DND-41 (cell line): ENCODE results near the gene USP13.
"Not testable (repeated sequence)": the region's sequence is repeated elsewhere in the genome, so short reads cannot be mapped to it uniquely, and the experiment has no call there.

Experiments used
- ATAC-seq: fragments of 200-7000 bp; cut with Tn5 transposase; 3 replicates; pipeline ENCODE4 v1.9.1; 2021; ENCODE audit warnings: low read depth; ENCODE audit not compliant: insufficient read depth
- DNase-seq: peaks from one replicate; pipeline ENCODE4 v3.0.0-alpha.2; 2020
- H2AFZ ChIP-seq: 2 replicates; pipeline ENCODE4 v1.6.0; 2012; ENCODE audit warnings: low read depth, low read length
- H3K27ac ChIP-seq: 2 replicates; pipeline ENCODE4 v1.5.1; 2012; ENCODE audit warnings: low read length, inconsistent platforms
- H3K27me3 ChIP-seq: fragments of 200-600 bp; sonication (generic); 2 replicates; pipeline ENCODE4 v1.6.0; 2012; ENCODE audit warnings: low read length, mild to moderate bottlenecking, inconsistent platforms; ENCODE audit not compliant: insufficient read depth, poor library complexity
- H3K36me3 ChIP-seq: 2 replicates; pipeline ENCODE4 v1.5.1; 2012; ENCODE audit warnings: low read length, inconsistent platforms; ENCODE audit not compliant: insufficient read depth
- H3K4me1 ChIP-seq: 2 replicates; pipeline ENCODE4 v1.5.1; 2012; ENCODE audit warnings: mild to moderate bottlenecking, low read length; ENCODE audit not compliant: insufficient read depth
- H3K4me2 ChIP-seq: 2 replicates; pipeline ENCODE4 v1.6.0; 2012; ENCODE audit warnings: mild to moderate bottlenecking, moderate library complexity, low read length, inconsistent platforms; ENCODE audit not compliant: insufficient read depth
- H3K4me3 ChIP-seq, 2 experiments: fragments of 200-600 bp in 1 of 2; shearing (Covaris generic) in 1 of 2; 2 replicates each; pipeline ENCODE4 v1.5.1; 2012 to 2016; ENCODE audit warnings: inconsistent platforms in 2 of 2, low read length in 2 of 2, mild to moderate bottlenecking in 2 of 2, low read depth in 1 of 2, moderate library complexity in 1 of 2
- H3K79me2 ChIP-seq: 2 replicates; pipeline ENCODE4 v1.6.0; 2012; ENCODE audit warnings: low read length, inconsistent platforms; ENCODE audit not compliant: insufficient read depth
- H3K9ac ChIP-seq: 2 replicates; pipeline ENCODE4 v1.6.0; 2012; ENCODE audit warnings: low read depth, mild to moderate bottlenecking, inconsistent platforms, low read length, moderate library complexity
- H3K9me3 ChIP-seq: 2 replicates; pipeline ENCODE4 v1.5.1; 2012; ENCODE audit warnings: low read length, moderate library complexity, mild to moderate bottlenecking, inconsistent platforms; ENCODE audit not compliant: insufficient read depth, severe bottlenecking
- H4K20me1 ChIP-seq: 2 replicates; pipeline ENCODE4 v1.6.0; 2012; ENCODE audit warnings: low read length; ENCODE audit not compliant: insufficient read depth
- CTCF ChIP-seq: IDR thresholded peaks from 2 replicates; pipeline ENCODE4 v1.5.1; 2012; ENCODE audit warnings: borderline replicate concordance, low read length, moderate library complexity, mild to moderate bottlenecking; ENCODE audit not compliant: poor library complexity, severe bottlenecking; ENCODE audit errors: extremely low read depth
- EZH2 ChIP-seq: IDR thresholded peaks from 3 replicates; pipeline ENCODE4 v1.6.1; 2012; ENCODE audit warnings: borderline replicate concordance, low read depth, mild to moderate bottlenecking, moderate library complexity, low read length, inconsistent platforms; ENCODE audit not compliant: severe bottlenecking

USP13 gene

GRCh38 chr3:179682426-179683080 lies 29.7 kb downstream of the USP13 start:
- Histone ChIP-seq H3K27ac (no peak overlapping the region), H3K27me3 (no peaks in the 10 kb centered on the region), H3K79me2 (peaks cover 42% of the 10 kb centered on the region), H3K36me3 (peaks cover 36% of the 10 kb centered on the region), H3K4me3 (no peak overlapping the region), H2AFZ (no peak overlapping the region), H3K9me3 (no peaks in the 10 kb centered on the region), H3K9ac (no peak overlapping the region), H3K4me2 (no peak overlapping the region), H4K20me1 (peaks cover 8% of the 10 kb centered on the region; the same call in 1 of the 2 replicates), H3K4me1 (no peaks in the 10 kb centered on the region)
- TF ChIP-seq CTCF (no peak), EZH2 (no peak)
- DNase-seq (no peak), ATAC-seq (no peak)

- not testable (repeated sequence) for H3K9me3 ChIP-seq, H2AFZ ChIP-seq, H3K27ac ChIP-seq, H3K27me3 ChIP-seq, H3K4me3 ChIP-seq, DNase-seq, ATAC-seq, H3K4me2 ChIP-seq, H4K20me1 ChIP-seq, H3K4me1 ChIP-seq, H3K9ac ChIP-seq
- Histone ChIP-seq H3K36me3 (peaks cover 42% of the 10 kb centered on the region), H3K79me2 (peaks cover 34% of the 10 kb centered on the region)
These were observed 30.4 kb downstream of the USP13 start for GRCh38 chr3:179683286-179683685.

- no peak overlapping the region for H3K4me3 ChIP-seq
- H3K9ac ChIP-seq, result no peak overlapping the region
- ATAC-seq, result no peak
- DNase-seq, result no peak
- H3K36me3 ChIP-seq, result peaks cover 32% of the 10 kb centered on the region
- no peak overlapping the region for H3K4me2 ChIP-seq
- peaks cover 11% of the 10 kb centered on the region for H3K79me2 ChIP-seq
- no peaks in the 10 kb centered on the region for H3K27me3 ChIP-seq
- TF ChIP-seq EZH2 (no peak), CTCF (no peak)
- no peaks in the 10 kb centered on the region; the same call in 1 of the 2 replicates for H4K20me1 ChIP-seq
- H3K27ac ChIP-seq, result no peak overlapping the region
- no peak overlapping the region for H2AFZ ChIP-seq
- no peaks in the 10 kb centered on the region for H3K9me3 ChIP-seq
- no peaks in the 10 kb centered on the region for H3K4me1 ChIP-seq
These were observed 35.2 kb downstream of the USP13 start for GRCh38 chr3:179687967-179688535.

GRCh38 chr3:179688850-179689249 lies 36.0 kb downstream of the USP13 start:
- Histone ChIP-seq H3K79me2 (peaks cover 11% of the 10 kb centered on the region), H3K27me3 (no peaks in the 10 kb centered on the region), H2AFZ (no peak overlapping the region), H3K9ac (no peak overlapping the region), H3K27ac (no peak overlapping the region), H3K4me3 (no peak overlapping the region), H3K9me3 (no peaks in the 10 kb centered on the region), H3K4me2 (no peak overlapping the region), H4K20me1 (no peaks in the 10 kb centered on the region; the same call in 1 of the 2 replicates), H3K4me1 (no peaks in the 10 kb centered on the region), H3K36me3 (peaks cover 28% of the 10 kb centered on the region)
- DNase-seq (no peak), ATAC-seq (no peak)
- TF ChIP-seq EZH2 (no peak), CTCF (no peak)
